ENCODE results near the gene CRYZL1.
"Not testable (repeated sequence)": the region's sequence is repeated elsewhere in the genome, so short reads cannot be mapped to it uniquely, and the experiment has no call there.

The CRYZL1 gene

GRCh38 chr21:33641352-33642026 is at the start of gene CRYZL1:
Gene CRYZL1 (minus strand): TSS chr21:33641741. CDS start chr21:33631551, 10,190 bp downstream.
- DNase-seq (ENCODE audit: low spot score) (peak; percentile 98), FAIRE-seq (no peak)

GRCh38 chr21:33690874-33691273 is 49.3 kb upstream of the CRYZL1 start:
- FAIRE-seq: no peak
- DNase-seq (ENCODE audit: low spot score): no peak

GRCh38 chr21:33688353-33688752 is 46.8 kb upstream of the CRYZL1 start:
- DNase-seq (ENCODE audit: low spot score) (no peak), FAIRE-seq (no peak)

GRCh38 chr21:33687634-33688033 is 46.1 kb upstream of the CRYZL1 start:
- DNase-seq (ENCODE audit: low spot score) (no peak), FAIRE-seq (no peak)

GRCh38 chr21:33686386-33686785 is 44.8 kb upstream of the CRYZL1 start:
- DNase-seq (ENCODE audit: low spot score): no peak

GRCh38 chr21:33685613-33686197 is 44.2 kb upstream of the CRYZL1 start:
- DNase-seq (ENCODE audit: low spot score) (no peak), FAIRE-seq (peak; percentile 80)

More at GRCh38 chr21:33686386-33686785, 44.8 kb upstream of the CRYZL1 start:
- FAIRE-seq: no peak

- FAIRE-seq (no peak), DNase-seq (ENCODE audit: low spot score) (no peak)
Observed at GRCh38 chr21:33684923-33685560, 43.5 kb upstream of the CRYZL1 start.

- peak; percentile 30 for FAIRE-seq
Observed at GRCh38 chr21:33684068-33684467, 42.5 kb upstream of the CRYZL1 start.

GRCh38 chr21:33682992-33683627 is 41.6 kb upstream of the CRYZL1 start:
- DNase-seq (ENCODE audit: low spot score) (peak; percentile 92), FAIRE-seq (peak; percentile 98)

More at GRCh38 chr21:33684068-33684467, 42.5 kb upstream of the CRYZL1 start:
- DNase-seq (ENCODE audit: low spot score): no peak

- DNase-seq (ENCODE audit: low spot score): no peak
- no peak for FAIRE-seq
Observed at GRCh38 chr21:33680870-33681269, 39.3 kb upstream of the CRYZL1 start.

GRCh38 chr21:33677450-33677849 is 35.9 kb upstream of the CRYZL1 start:
- FAIRE-seq: no peak

GRCh38 chr21:33676666-33677065 is 35.1 kb upstream of the CRYZL1 start:
- DNase-seq (ENCODE audit: low spot score); FAIRE-seq: not testable (repeated sequence)

More at GRCh38 chr21:33677450-33677849, 35.9 kb upstream of the CRYZL1 start:
- no peak for DNase-seq (ENCODE audit: low spot score)

GRCh38 chr21:33674226-33674625 is 32.7 kb upstream of the CRYZL1 start:
- DNase-seq (ENCODE audit: low spot score): no peak
- FAIRE-seq: no peak

GRCh38 chr21:33673473-33673872 is 31.9 kb upstream of the CRYZL1 start:
- DNase-seq (ENCODE audit: low spot score) (no peak), FAIRE-seq (no peak)

GRCh38 chr21:33670076-33670978 is 28.8 kb upstream of the CRYZL1 start:
- FAIRE-seq (no peak), DNase-seq (ENCODE audit: low spot score) (no peak)

- FAIRE-seq: no peak
- no peak for DNase-seq (ENCODE audit: low spot score)
Observed at GRCh38 chr21:33668620-33669019, 27.1 kb upstream of the CRYZL1 start.

GRCh38 chr21:33668180-33668579 is 26.6 kb upstream of the CRYZL1 start:
- FAIRE-seq (no peak), DNase-seq (ENCODE audit: low spot score) (no peak)

GRCh38 chr21:33667636-33668035 is 26.1 kb upstream of the CRYZL1 start:
- FAIRE-seq: no peak
- no peak for DNase-seq (ENCODE audit: low spot score)

- FAIRE-seq (no peak), DNase-seq (ENCODE audit: low spot score) (no peak)
Observed at GRCh38 chr21:33666153-33666552, 24.6 kb upstream of the CRYZL1 start.

- DNase-seq (ENCODE audit: low spot score) (no peak), FAIRE-seq (no peak)
Observed at GRCh38 chr21:33664135-33664534, 22.6 kb upstream of the CRYZL1 start.

GRCh38 chr21:33663241-33663640 is 21.7 kb upstream of the CRYZL1 start:
- no peak for FAIRE-seq
- DNase-seq (ENCODE audit: low spot score): no peak

Data from RCC 7860 (cell line).